Measurements from ENCODE around the gene PTOV1.

The PTOV1 gene

GRCh38 chr19:49844138-49845095 is 6.5 kb upstream of the PTOV1 start:
- DNase-seq (ENCODE audit: low spot score): no peak

DNA sequence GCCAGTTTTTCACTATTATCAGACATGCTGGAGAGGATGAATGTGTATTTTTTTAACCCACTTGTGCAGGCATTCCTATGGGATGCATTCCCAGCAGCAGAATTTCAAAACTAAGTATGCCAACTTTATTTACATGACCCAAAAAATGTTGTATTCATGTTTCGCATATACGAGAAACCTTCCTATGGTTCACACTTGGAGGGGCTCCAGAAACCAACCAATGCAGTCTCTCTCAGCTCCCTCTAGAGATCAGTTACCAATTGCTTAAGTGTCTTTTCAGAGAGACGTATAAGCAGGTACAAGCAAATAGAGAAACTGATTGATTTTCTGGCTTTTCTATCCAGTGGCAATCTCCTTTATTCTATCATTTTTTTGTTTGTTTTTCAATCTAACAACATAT is 5.5 kb upstream of the PTOV1 start:
- DNase-seq (ENCODE audit: low spot score): no peak

GRCh38 chr19:49846408-49846807 is 4.6 kb upstream of the PTOV1 start:
- DNase-seq (ENCODE audit: low spot score): no peak

- DNase-seq (ENCODE audit: low spot score): no peak
Observed at GRCh38 chr19:49847731-49848696, 2.9 kb upstream of the PTOV1 start.

DNA sequence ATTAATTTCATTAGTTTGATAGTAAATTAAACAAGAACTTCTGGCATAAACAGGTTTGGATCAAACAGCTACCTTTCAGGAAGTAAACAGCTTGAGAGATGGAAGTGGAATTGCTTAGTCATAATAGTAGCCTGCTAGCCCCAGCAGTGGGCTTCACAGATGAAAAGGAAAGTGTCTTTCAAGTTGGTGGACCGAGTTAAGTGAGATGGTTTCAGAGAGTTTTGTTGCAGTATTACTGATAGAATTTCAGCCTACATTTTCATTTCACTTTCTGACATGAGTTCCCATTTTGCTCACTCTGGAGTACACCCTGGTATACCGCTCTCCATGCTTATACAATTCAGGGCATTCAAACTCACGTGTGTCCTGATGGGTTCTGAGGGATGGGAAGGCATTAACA is 2.0 kb upstream of the PTOV1 start:
- no peak for DNase-seq (ENCODE audit: low spot score)

DNA sequence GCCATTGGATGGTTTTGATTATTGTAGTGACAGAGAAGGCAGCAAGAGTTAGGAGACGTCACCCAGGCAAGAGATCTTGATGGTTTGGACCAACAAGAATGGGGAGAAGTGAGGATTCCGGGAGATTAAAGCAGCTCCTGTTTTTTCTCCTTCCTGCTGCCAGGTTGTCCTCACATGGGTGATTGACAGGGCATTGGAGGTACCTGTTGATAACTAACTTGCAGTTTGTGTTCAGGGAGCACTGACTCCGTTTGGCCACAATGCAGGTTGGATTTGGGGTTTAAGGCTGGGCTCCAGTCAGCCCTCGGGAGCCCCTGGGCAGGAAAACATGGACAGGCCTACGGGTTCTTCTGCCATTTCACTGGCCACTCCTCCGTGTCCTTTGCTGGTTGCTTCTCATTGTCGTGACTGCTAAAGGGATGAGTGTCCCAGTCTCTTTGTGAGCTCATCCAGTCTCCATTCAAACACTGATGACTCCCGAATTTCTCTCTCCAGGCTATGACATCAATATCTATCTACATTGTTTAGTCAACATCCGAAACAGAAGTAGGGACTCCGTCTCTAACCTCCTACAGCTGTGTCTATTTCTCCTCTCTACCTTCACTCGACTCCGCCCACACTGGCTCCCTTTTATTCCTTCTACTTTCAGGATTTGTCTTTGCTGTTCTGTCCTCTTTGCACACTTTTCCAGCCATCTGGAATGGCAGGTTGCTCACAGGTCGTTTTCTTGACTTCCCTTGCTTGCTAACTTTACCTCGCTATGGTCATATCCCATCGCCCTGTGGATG is 1.3 kb upstream of the PTOV1 start:
- DNase-seq (ENCODE audit: low spot score): no peak

DNA sequence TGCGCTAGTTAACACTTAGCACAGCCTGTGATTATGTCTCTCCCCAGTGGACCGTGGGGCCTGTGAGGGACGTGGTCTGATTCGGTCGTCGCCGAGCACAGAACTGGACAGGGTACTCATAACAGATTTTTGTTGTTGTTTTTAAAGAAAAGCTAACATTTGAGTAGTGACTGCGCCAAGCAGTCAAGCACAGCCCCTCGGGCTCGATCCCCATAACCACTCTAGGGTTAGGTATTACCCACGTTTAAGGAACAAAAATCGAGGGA is 805 bp upstream of the PTOV1 start:
- no peak for DNase-seq (ENCODE audit: low spot score)

GRCh38 chr19:49851456-49852259 is 699 bp downstream of the PTOV1 start:
- peak; percentile 86 for DNase-seq (ENCODE audit: low spot score)

GRCh38 chr19:49852631-49853126 is 1.7 kb downstream of the PTOV1 start:
- DNase-seq (ENCODE audit: low spot score): no peak

DNA sequence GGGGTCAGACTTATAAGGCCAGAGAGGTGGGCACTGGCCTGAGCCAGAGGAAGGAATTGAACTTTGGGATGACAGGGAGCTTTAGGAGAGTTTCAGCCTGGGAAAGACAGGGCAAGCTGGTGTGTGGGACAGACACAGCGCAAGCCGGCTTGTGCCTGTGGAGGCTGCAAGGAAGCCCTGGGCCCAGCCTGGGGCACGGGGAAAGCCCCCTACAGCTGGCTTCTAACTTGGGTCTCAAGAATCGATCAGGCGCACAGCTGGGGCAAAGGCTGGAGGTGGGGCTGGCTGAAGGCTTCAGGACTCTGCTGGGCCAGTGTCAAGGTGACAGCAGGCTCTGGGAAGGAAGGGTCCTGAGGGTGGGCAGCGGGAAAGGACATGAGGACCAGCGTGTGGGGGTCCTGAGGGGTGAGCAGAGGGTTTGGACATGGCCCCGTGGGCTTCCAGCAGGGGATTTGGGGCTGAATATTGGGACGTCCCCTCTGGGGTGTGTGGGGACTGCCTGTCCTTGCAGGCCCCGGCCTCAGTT is 3.0 kb downstream of the PTOV1 start:
- no peak for DNase-seq (ENCODE audit: low spot score)

DNA sequence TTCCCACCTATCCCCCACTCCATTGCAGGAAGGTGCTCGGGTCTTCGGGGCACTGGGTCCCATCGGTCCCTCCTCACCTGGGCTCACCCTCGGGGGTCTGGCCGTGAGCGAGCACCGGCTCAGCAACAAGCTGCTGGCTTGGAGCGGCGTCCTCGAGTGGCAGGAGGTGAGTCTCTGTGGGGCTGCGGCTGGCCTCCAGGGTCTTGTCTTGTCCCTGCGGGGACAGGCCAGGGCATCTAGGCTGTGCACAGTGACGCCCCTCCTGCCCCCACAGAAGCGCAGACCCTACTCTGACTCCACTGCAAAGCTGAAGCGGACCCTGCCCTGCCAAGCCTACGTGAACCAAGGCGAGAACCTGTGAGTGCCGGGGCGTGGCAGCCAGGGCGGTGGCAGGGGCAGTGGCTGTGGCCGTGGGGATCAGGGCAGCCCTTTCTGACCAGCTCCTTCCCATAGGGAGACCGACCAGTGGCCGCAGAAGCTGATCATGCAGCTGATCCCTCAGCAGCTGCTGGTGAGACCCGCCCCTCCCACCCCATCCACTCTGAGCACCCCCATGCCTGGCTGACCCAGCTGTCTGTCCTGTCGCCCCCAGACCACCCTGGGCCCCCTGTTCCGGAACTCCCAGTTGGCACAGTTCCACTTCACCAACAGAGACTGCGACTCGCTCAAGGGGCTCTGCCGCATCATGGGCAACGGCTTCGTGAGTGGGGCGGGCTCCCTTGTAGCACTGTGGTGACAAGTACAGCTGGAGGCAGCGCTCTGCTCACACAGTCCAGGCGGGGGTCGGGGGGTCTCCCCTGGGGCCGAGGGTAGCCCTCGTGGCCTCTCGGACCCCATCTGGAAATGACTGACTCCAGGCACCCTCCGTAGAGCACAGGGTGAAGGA is 3.7 kb downstream of the PTOV1 start:
- DNase-seq (ENCODE audit: low spot score): no peak

DNA sequence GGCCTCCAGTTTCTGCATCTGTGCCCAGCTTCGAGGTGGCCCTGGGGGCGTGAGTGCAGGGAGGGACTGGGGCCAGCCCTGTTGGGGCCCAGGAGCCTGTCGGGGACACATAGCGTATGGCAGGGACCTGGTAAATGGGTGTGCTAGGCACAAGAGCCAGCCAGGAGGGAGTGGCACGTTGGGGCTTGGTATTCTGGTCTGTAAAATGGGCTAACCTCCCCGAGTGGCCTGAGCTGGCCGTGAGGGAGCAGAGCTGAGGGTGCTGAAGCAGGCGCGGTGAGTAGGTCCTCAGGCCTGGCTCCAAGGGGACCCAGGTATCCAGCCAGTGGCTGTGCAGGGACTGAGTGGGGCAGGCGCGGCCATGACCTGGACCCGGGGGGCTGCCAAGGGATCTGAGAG is 4.3 kb downstream of the PTOV1 start:
- no peak for DNase-seq (ENCODE audit: low spot score)

- DNase-seq (ENCODE audit: low spot score): no peak
Observed at GRCh38 chr19:49855676-49856573, 5.0 kb downstream of the PTOV1 start.

GRCh38 chr19:49856574-49857021 is 5.6 kb downstream of the PTOV1 start:
- no peak for DNase-seq (ENCODE audit: low spot score)

GRCh38 chr19:49857061-49857837 is 6.3 kb downstream of the PTOV1 start:
- DNase-seq (ENCODE audit: low spot score): no peak

GRCh38 chr19:49857838-49858087 is 6.8 kb downstream of the PTOV1 start:
- DNase-seq (ENCODE audit: low spot score): no peak

- no peak for DNase-seq (ENCODE audit: low spot score)
Observed at GRCh38 chr19:49858088-49858985, 7.4 kb downstream of the PTOV1 start.

All from ecto neural progenitor cell (in vitro differentiated cells).